Astrocyte of the cerebellum (primary cell): Measurements from ENCODE around the gene NPIPA3.
"Not testable (repeated sequence)": the region's sequence is repeated elsewhere in the genome, so short reads cannot be mapped to it uniquely, and the experiment has no call there.

Source experiments
- DNase-seq: peaks from one replicate; pipeline ENCODE4 v3.0.0-alpha.2; 2011; ENCODE audit warnings: low read depth
- H3K4me3 ChIP-seq: 2 replicates; pipeline ENCODE4 v1.5.1; 2011; ENCODE audit warnings: mild to moderate bottlenecking, low read depth, low read length, moderate library complexity
- CTCF ChIP-seq: IDR thresholded peaks from 2 replicates; pipeline ENCODE4 v1.5.1; 2012; ENCODE audit warnings: low read length, low read depth, moderate library complexity, mild to moderate bottlenecking; ENCODE audit errors: missing control alignments
- in situ Hi-C: cut with HindIII; loops from 2 replicates; pipeline ENCODE4 v1.10.0; 2017; ENCODE audit warnings: low sequenced_read_pairs

NPIPA3 gene

GRCh38 chr16:14676633-14677032, 26.6 kb upstream of the NPIPA3 start:
- in situ Hi-C loops: no loop called here
- no peak for DNase-seq
- no peak overlapping the region for H3K4me3 ChIP-seq
- no peak for TF ChIP-seq CTCF

GRCh38 chr16:14677627-14678026, 25.6 kb upstream of the NPIPA3 start:
- DNase-seq: no peak
- no peak overlapping the region for H3K4me3 ChIP-seq
- in situ Hi-C loops: no loop called here
- no peak for TF ChIP-seq CTCF

GRCh38 chr16:14678748-14679497, 24.3 kb upstream of the NPIPA3 start:
- in situ Hi-C loops: no loop called here
- no peak for DNase-seq

GRCh38 chr16:14680396-14680795, 22.8 kb upstream of the NPIPA3 start:
- in situ Hi-C loops, H3K4me3 ChIP-seq, DNase-seq: not testable (repeated sequence)

More at GRCh38 chr16:14678748-14679497, 24.3 kb upstream of the NPIPA3 start:
- H3K4me3 ChIP-seq: no peak overlapping the region
- TF ChIP-seq CTCF: no peak

- DNase-seq: no peak
- no peak overlapping the region for H3K4me3 ChIP-seq
- in situ Hi-C loops: no loop called here
- TF ChIP-seq CTCF: no peak
Observed at GRCh38 chr16:14681115-14681514, 22.1 kb upstream of the NPIPA3 start.

- DNase-seq: no peak
- no peak for TF ChIP-seq CTCF
- H3K4me3 ChIP-seq: no peak overlapping the region
- in situ Hi-C loops: no loop called here
Observed at GRCh38 chr16:14682121-14682520, 21.1 kb upstream of the NPIPA3 start.

- not testable (repeated sequence) for DNase-seq
Observed at GRCh38 chr16:14685870-14686793, 17.1 kb upstream of the NPIPA3 start.

GRCh38 chr16:14694129-14694528, 9.1 kb upstream of the NPIPA3 start, which contains the start of gene PLA2G10:
TSS of gene PLA2G10 (minus strand) at chr16:14694308. CDS start at chr16:14694229, 79 bp downstream.
- DNase-seq, in situ Hi-C loops: not testable (repeated sequence)

More at GRCh38 chr16:14685870-14686793, 17.1 kb upstream of the NPIPA3 start:
- in situ Hi-C loops, H3K4me3 ChIP-seq: not testable (repeated sequence)

GRCh38 chr16:14701859-14702258, 1.4 kb upstream of the NPIPA3 start:
- DNase-seq, in situ Hi-C loops, H3K4me3 ChIP-seq: not testable (repeated sequence)

More at GRCh38 chr16:14694129-14694528, 9.1 kb upstream of the NPIPA3 start, which contains the start of gene PLA2G10:
- H3K4me3 ChIP-seq: not testable (repeated sequence)

- H3K4me3 ChIP-seq, DNase-seq, in situ Hi-C loops: not testable (repeated sequence)
Observed at GRCh38 chr16:14702672-14703071, 539 bp upstream of the NPIPA3 start.

- in situ Hi-C loops, H3K4me3 ChIP-seq, DNase-seq: not testable (repeated sequence)
Observed at GRCh38 chr16:14733233-14733632, 30.0 kb downstream of the NPIPA3 start.
